Peyer's patch (tissue), 4 donors: ENCODE data around the gene XIRP2. TPM values are rescaled to one million over a fixed set of nuclear protein-coding genes. Genes with fewer than 3 reads are reported as not detected.

Experiments
- DNase-seq, 3 donors: peaks; one replicate each; pipeline ENCODE4 v3.0.0-alpha.2; 2017 to 2019
- H3K27ac ChIP-seq, 4 donors: fragments of 200-600 bp; sonication (generic); one replicate each; pipeline ENCODE4 v1.5.1; 2016 to 2019
- H3K27me3 ChIP-seq, 2 donors: fragments of 200-600 bp; sonication (generic); one replicate each; pipeline ENCODE4 v1.5.1; 2019
- H3K36me3 ChIP-seq, 3 donors: fragments of 200-600 bp; sonication (generic); one replicate each; pipeline ENCODE4 v1.5.1; 2016 to 2019
- H3K4me1 ChIP-seq, 4 donors: fragments of 200-600 bp; sonication (generic); one replicate each; pipeline ENCODE4 v1.5.1; 2016 to 2019
- H3K4me3 ChIP-seq, 4 donors: fragments of 200-600 bp; sonication (generic); 1 replicate in 3 of 4; 2 replicates in 1 of 4; pipeline ENCODE4 v1.5.1; 2016 to 2019; ENCODE audit warnings: mild to moderate bottlenecking in 1 of 4
- H3K9me3 ChIP-seq, 4 donors: fragments of 200-600 bp; sonication (generic); one replicate each; pipeline ENCODE4 v1.5.1; 2016 to 2019; ENCODE audit warnings: mild to moderate bottlenecking in 1 of 4
- CTCF ChIP-seq, 6 experiments: fragments of 450-650 bp in 4 of 6; fragments of 200-600 bp in 2 of 6; sonication (generic) in 1 of 6; IDR thresholded peaks; one replicate each; pipeline ENCODE4 v1.5.1; 2017 to 2019; ENCODE audit warnings: antibody characterized with exemption in 6 of 6, mild to moderate bottlenecking in 3 of 6, moderate library complexity in 1 of 6
- POLR2A ChIP-seq, 2 donors: fragments of 450-650 bp; IDR thresholded peaks; one replicate each; pipeline ENCODE4 v1.5.1; 2017; ENCODE audit warnings: antibody characterized with exemption in 2 of 2, mild to moderate bottlenecking in 2 of 2, moderate library complexity in 2 of 2
- total RNA-seq, 4 donors: library from RNA; depleted of rRNA; stranded (reverse); fragments of >200 nt; gene quantifications; one replicate each; pipeline ENCODE4 v1.1.0, GENCODE V29; 2016

The XIRP2 gene
- total RNA-seq, 4 donors from 2014 or later = not detected

GRCh38 chr2:167114018-167114417 is 225.7 kb downstream of the XIRP2 start:
- no peaks in the 10 kb centered on the region for H3K4me1 ChIP-seq
- H3K27me3 ChIP-seq = no peaks in the 10 kb centered on the region
- no peak overlapping the region for H3K27ac ChIP-seq
- H3K4me3 ChIP-seq = no peak overlapping the region
- no peaks in the 10 kb centered on the region for H3K36me3 ChIP-seq
- no peaks in the 10 kb centered on the region for H3K9me3 ChIP-seq
- TF ChIP-seq POLR2A (IDR thresholded peaks at IDR 0.05) (no peak), CTCF (IDR thresholded peaks at IDR 0.05) (no peak)
- no peak for DNase-seq

GRCh38 chr2:167115541-167115940 is 227.3 kb downstream of the XIRP2 start:
- H3K36me3 ChIP-seq = no peaks in the 10 kb centered on the region
- no peaks in the 10 kb centered on the region for H3K9me3 ChIP-seq
- TF ChIP-seq POLR2A (IDR thresholded peaks at IDR 0.05) = no peak
- no peak for TF ChIP-seq CTCF (IDR thresholded peaks at IDR 0.05)
- H3K4me3 ChIP-seq = no peak overlapping the region
- H3K27ac ChIP-seq = no peak overlapping the region
- DNase-seq = no peak
- H3K4me1 ChIP-seq = no peaks in the 10 kb centered on the region
- no peaks in the 10 kb centered on the region for H3K27me3 ChIP-seq

GRCh38 chr2:167122389-167122788 is 234.1 kb downstream of the XIRP2 start:
- no peaks in the 10 kb centered on the region for H3K4me1 ChIP-seq
- H3K27me3 ChIP-seq = no peaks in the 10 kb centered on the region
- no peaks in the 10 kb centered on the region for H3K36me3 ChIP-seq
- no peak overlapping the region for H3K4me3 ChIP-seq
- H3K27ac ChIP-seq = no peak overlapping the region
- no peak for DNase-seq
- TF ChIP-seq POLR2A (IDR thresholded peaks at IDR 0.05) = no peak
- TF ChIP-seq CTCF (IDR thresholded peaks at IDR 0.05) = no peak
- no peaks in the 10 kb centered on the region for H3K9me3 ChIP-seq

- Histone ChIP-seq H3K36me3 (no peaks in the 10 kb centered on the region), H3K27me3 (no peaks in the 10 kb centered on the region), H3K27ac (no peak overlapping the region), H3K4me3 (no peak overlapping the region), H3K4me1 (no peaks in the 10 kb centered on the region), H3K9me3 (no peaks in the 10 kb centered on the region)
- no peak for DNase-seq
- no peak for TF ChIP-seq POLR2A (IDR thresholded peaks at IDR 0.05)
- TF ChIP-seq CTCF (IDR thresholded peaks at IDR 0.05) = no peak
Observed at GRCh38 chr2:167126165-167126564, 237.9 kb downstream of the XIRP2 start.

- Histone ChIP-seq H3K4me3 (no peak overlapping the region), H3K27me3 (no peaks in the 10 kb centered on the region), H3K27ac (no peak overlapping the region), H3K36me3 (no peaks in the 10 kb centered on the region), H3K9me3 (no peaks in the 10 kb centered on the region), H3K4me1 (no peaks in the 10 kb centered on the region)
- TF ChIP-seq CTCF (IDR thresholded peaks at IDR 0.05) (no peak), POLR2A (IDR thresholded peaks at IDR 0.05) (no peak)
- no peak for DNase-seq
Observed at GRCh38 chr2:167127135-167127534, 238.9 kb downstream of the XIRP2 start.

- Histone ChIP-seq H3K4me1 (no peaks in the 10 kb centered on the region), H3K36me3 (no peaks in the 10 kb centered on the region), H3K27me3 (no peaks in the 10 kb centered on the region), H3K27ac (no peak overlapping the region), H3K9me3 (no peaks in the 10 kb centered on the region), H3K4me3 (no peak overlapping the region)
- DNase-seq = no peak
- TF ChIP-seq CTCF (IDR thresholded peaks at IDR 0.05) = no peak
- TF ChIP-seq POLR2A (IDR thresholded peaks at IDR 0.05) = no peak
Observed at GRCh38 chr2:167128130-167128529, 239.8 kb downstream of the XIRP2 start.
